ENCODE data around the gene MRPL11. TPM values are rescaled to one million over a fixed set of nuclear protein-coding genes. Genes with fewer than 3 reads are reported as not detected.

The MRPL11 gene
- total RNA-seq, 4 donors from 2014 or later: 35.5 to 58.3 (median 39.7) TPM

DNA sequence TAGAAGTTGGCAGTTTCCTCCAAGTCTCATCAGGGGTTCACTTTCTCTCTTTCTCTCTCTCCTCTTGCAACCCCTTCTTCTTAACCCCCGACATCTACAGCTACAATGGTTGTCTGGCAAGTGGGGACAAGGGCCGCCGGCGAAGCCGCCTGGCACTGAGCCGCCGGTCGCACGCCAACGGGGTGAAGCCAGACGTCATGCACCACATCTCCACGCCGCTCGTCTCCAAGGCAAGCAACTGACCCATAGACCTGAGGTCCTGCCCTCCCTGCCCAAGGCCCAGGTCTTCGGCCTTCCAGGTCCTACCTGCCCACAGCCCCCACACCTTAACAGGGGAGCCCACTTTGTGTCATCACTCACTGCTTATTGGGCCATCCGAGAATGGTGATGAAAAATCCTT lies 32.5 kb upstream of the MRPL11 start:
- WGBS, 2 donors: 88 to 94% methylated on average over 16 of the region's 16 CpGs
- Histone ChIP-seq H3K27ac (no peak overlapping the region), H3K27me3 (no peaks in the 10 kb centered on the region), H3K9me3 (no peaks in the 10 kb centered on the region), H3K4me3 (replicated peaks in 1 of 3) (no peak overlapping the region), H3K36me3 (peaks cover 0 to 12% of the 10 kb centered on the region in 2 donors), H3K4me1 (peaks cover 4 to 9% of the 10 kb centered on the region in 2 donors)
- intact Hi-C loops (cut with DNase I): no loop called here
- DNase-seq: no peak
- TF ChIP-seq, protein P1, sequence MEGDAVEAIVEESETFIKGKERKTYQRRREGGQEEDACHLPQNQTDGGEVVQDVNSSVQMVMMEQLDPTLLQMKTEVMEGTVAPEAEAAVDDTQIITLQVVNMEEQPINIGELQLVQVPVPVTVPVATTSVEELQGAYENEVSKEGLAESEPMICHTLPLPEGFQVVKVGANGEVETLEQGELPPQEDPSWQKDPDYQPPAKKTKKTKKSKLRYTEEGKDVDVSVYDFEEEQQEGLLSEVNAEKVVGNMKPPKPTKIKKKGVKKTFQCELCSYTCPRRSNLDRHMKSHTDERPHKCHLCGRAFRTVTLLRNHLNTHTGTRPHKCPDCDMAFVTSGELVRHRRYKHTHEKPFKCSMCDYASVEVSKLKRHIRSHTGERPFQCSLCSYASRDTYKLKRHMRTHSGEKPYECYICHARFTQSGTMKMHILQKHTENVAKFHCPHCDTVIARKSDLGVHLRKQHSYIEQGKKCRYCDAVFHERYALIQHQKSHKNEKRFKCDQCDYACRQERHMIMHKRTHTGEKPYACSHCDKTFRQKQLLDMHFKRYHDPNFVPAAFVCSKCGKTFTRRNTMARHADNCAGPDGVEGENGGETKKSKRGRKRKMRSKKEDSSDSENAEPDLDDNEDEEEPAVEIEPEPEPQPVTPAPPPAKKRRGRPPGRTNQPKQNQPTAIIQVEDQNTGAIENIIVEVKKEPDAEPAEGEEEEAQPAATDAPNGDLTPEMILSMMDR (IDR thresholded peaks at IDR 0.05): no peak

DNA sequence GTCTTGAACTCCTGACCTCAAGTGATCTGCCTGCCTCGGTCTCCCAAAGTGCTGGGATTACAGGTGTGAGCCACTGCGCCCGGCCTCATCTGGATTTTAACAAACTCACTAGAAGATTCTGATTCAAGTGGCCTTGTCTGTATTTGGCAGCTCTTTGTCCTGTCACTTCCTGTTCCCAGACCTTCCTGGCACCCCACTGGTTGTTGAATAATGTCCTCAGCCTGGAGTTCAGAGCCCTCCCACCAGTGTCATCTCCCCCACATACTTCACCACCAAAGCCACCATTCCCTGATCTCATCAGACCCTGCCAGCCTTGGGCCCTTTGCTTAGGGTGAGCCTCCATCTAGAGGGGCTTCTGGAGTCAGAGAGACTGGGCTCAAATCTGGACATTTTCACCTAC lies 31.4 kb upstream of the MRPL11 start:
- WGBS, 2 donors: 94 to 98% methylated on average over 3 of the region's 3 CpGs
- peaks cover 4 to 9% of the 10 kb centered on the region in 2 donors for H3K4me1 ChIP-seq
- H3K36me3 ChIP-seq: peaks cover 0 to 11% of the 10 kb centered on the region in 2 donors
- TF ChIP-seq, protein P1 (IDR thresholded peaks at IDR 0.05): no peak
- no peak for TF ChIP-seq POLR2A (IDR thresholded peaks at IDR 0.05)
- intact Hi-C loops (cut with DNase I): no loop called here
- H3K27me3 ChIP-seq: no peaks in the 10 kb centered on the region
- no peak for DNase-seq
- H3K4me3 ChIP-seq (replicated peaks in 1 of 3): no peak overlapping the region
- H3K27ac ChIP-seq: no peak overlapping the region
- H3K9me3 ChIP-seq: no peaks in the 10 kb centered on the region

DNA sequence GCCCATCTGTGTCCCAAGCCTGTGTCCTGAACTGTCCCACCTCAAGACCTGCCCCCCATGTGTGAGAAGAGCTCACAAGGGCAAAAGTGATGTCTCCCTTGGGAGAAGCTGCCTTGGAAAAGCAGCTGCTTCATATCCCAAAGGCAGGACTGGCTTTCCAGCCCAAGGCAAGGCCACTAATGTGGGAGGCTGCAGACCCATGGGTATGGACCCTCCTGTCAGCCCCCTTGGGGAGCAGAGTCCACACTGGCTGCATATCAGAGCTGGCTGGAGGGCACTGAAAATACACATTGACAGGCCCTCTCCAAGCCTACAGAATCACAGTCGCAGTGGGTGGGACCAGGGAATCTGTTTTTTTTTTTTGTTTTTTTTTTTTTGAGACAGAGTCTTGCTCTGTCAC lies 30.8 kb upstream of the MRPL11 start:
- H3K36me3 ChIP-seq: peaks cover 0 to 8% of the 10 kb centered on the region in 2 donors
- DNase-seq: no peak
- TF ChIP-seq POLR2A (IDR thresholded peaks at IDR 0.05): no peak
- TF ChIP-seq, protein P1 (IDR thresholded peaks at IDR 0.05): no peak
- H3K4me1 ChIP-seq: peaks cover 4 to 9% of the 10 kb centered on the region in 2 donors
- WGBS, 2 donors: 90 to 96% methylated on average over 1 of the region's 1 CpG
- H3K9me3 ChIP-seq: no peaks in the 10 kb centered on the region
- no peaks in the 10 kb centered on the region for H3K27me3 ChIP-seq
- H3K4me3 ChIP-seq (replicated peaks in 1 of 3): no peak overlapping the region
- no peak overlapping the region for H3K27ac ChIP-seq
- intact Hi-C loops (cut with DNase I): no loop called here

DNA sequence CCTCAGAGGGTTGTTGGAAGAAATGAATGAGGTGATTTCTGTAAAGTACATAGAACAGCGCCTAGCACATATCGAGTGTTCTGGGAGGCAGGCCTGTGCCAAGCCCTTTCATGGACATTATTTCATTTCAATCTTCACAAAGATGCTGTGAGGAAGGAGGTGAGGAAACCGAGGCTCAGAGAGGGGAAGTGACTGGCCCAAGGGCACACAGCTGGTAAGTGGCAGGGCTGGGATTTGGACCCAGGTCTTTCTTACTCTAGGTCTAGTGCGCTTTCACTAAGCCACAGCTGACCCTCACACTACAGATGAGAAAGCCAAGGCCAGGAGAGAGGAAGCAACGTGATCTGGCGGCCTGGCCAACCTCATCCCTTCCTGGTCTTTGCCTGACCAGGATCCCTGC lies 30.0 kb upstream of the MRPL11 start:
- no peaks in the 10 kb centered on the region for H3K27me3 ChIP-seq
- intact Hi-C loops (cut with DNase I): no loop called here
- peaks cover 0 to 1% of the 10 kb centered on the region in 2 donors for H3K36me3 ChIP-seq
- no peaks in the 10 kb centered on the region for H3K9me3 ChIP-seq
- WGBS, 2 donors: 92 to 95% methylated on average over 6 of the region's 6 CpGs
- no peak overlapping the region for H3K27ac ChIP-seq
- H3K4me3 ChIP-seq (replicated peaks in 1 of 3): no peak overlapping the region
- no peak for TF ChIP-seq POLR2A (IDR thresholded peaks at IDR 0.05)
- TF ChIP-seq, protein P1 (IDR thresholded peaks at IDR 0.05): no peak
- peaks cover 4 to 9% of the 10 kb centered on the region in 2 donors for H3K4me1 ChIP-seq
- no peak for DNase-seq

DNA sequence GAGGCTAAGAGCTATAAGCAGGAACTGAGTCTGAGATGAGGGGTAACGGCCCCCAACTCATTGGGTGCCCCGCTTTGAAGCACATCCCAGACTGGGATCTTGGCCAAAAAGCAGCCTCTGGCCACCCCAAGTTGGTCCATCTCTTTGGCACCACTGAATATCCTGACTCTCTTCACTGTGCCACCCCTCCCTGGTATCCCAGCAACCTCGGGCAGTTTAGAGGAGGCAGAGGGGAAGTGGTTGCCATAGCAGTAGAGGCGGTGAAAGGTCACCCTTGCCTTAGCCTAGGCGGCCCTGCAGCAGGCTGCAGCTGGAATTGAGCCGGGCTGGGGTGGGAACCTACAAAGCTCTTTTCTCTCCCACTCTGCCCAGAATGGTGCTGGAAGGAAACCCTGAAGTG lies 29.1 kb upstream of the MRPL11 start:
- TF ChIP-seq, protein P1 (IDR thresholded peaks at IDR 0.05): no peak
- no peak for TF ChIP-seq POLR2A (IDR thresholded peaks at IDR 0.05)
- H3K4me1 ChIP-seq: peaks cover 4 to 9% of the 10 kb centered on the region in 2 donors
- no peaks in the 10 kb centered on the region for H3K9me3 ChIP-seq
- H3K27me3 ChIP-seq: no peaks in the 10 kb centered on the region
- H3K36me3 ChIP-seq: no peaks in the 10 kb centered on the region
- H3K27ac ChIP-seq: no peak overlapping the region
- intact Hi-C loops (cut with DNase I): no loop called here
- H3K4me3 ChIP-seq (replicated peaks in 1 of 3): peak overlapping the region in 1 of 3 donors; percentile 53
- WGBS, 2 donors: 46 to 66% methylated on average over 4 to 6 of the region's 6 CpGs
- no peak for DNase-seq
